WTC11 (cell line): ENCODE measurements around the gene STARD8.

Experiments
- CBFB ChIP-seq: sonication (generic); formaldehyde crosslinking; IDR thresholded peaks from 2 replicates; pipeline ENCODE4 v1.8.1; 2022; ENCODE audit warnings: mild to moderate bottlenecking, low read depth, missing genetic modification reagents
- CTCF ChIP-seq: fragments of 200-600 bp; IDR thresholded peaks from 2 replicates; pipeline ENCODE4 v1.8.0; 2022; ENCODE audit warnings: antibody characterized with exemption
- E2F4 ChIP-seq: sonication (generic); formaldehyde crosslinking; IDR thresholded peaks from 2 replicates; pipeline ENCODE4 v1.8.1; 2022; ENCODE audit warnings: low read depth, mild to moderate bottlenecking, moderate library complexity, missing genetic modification reagents, borderline replicate concordance
- ELF4 ChIP-seq: sonication (generic); formaldehyde crosslinking; IDR thresholded peaks from 2 replicates; pipeline ENCODE4 v1.8.1; 2022; ENCODE audit warnings: low read depth, mild to moderate bottlenecking, moderate library complexity, missing genetic modification reagents
- MAX ChIP-seq: sonication (generic); formaldehyde crosslinking; IDR thresholded peaks from 2 replicates; pipeline ENCODE4 v1.8.0; 2022; ENCODE audit warnings: mild to moderate bottlenecking, missing genetic modification reagents
- PRDM15 ChIP-seq: sonication (generic); formaldehyde crosslinking; IDR thresholded peaks from 2 replicates; pipeline ENCODE4 v1.8.0; 2022; ENCODE audit warnings: missing genetic modification reagents
- PRRX2 ChIP-seq: fragments of 250-450 bp; sonication (Bioruptor Pico); IDR thresholded peaks from 2 replicates; pipeline ENCODE4 v1.8.0; 2021; ENCODE audit warnings: mild to moderate bottlenecking
- TCF7 ChIP-seq: sonication (generic); formaldehyde crosslinking; IDR thresholded peaks from 2 replicates; pipeline ENCODE4 v1.8.0; 2022; ENCODE audit warnings: mild to moderate bottlenecking, low read depth, missing genetic modification reagents, moderate library complexity
- TP53 ChIP-seq: sonication (generic); formaldehyde crosslinking; IDR thresholded peaks from 2 replicates; pipeline ENCODE4 v1.8.1; 2023; ENCODE audit warnings: mild to moderate bottlenecking, missing genetic modification reagents
- USF2 ChIP-seq: sonication (generic); formaldehyde crosslinking; IDR thresholded peaks from 2 replicates; pipeline ENCODE4 v1.8.1; 2023; ENCODE audit warnings: mild to moderate bottlenecking, missing genetic modification reagents, moderate library complexity
- ZNF317 ChIP-seq: sonication (generic); formaldehyde crosslinking; IDR thresholded peaks from 2 replicates; pipeline ENCODE4 v1.8.1; 2023; ENCODE audit warnings: low read depth, mild to moderate bottlenecking, moderate library complexity, missing genetic modification reagents, borderline replicate concordance
- ZNF512 ChIP-seq: sonication (generic); formaldehyde crosslinking; IDR thresholded peaks from 2 replicates; pipeline ENCODE4 v1.8.1; 2022; ENCODE audit warnings: missing genetic modification reagents, borderline replicate concordance
- ZNF671 ChIP-seq: fragments of 250-450 bp; sonication (Bioruptor Pico); IDR thresholded peaks from 2 replicates; pipeline ENCODE4 v1.8.0; 2021; ENCODE audit warnings: mild to moderate bottlenecking

- no peak for TF ChIP-seq CTCF
- no peak for TF ChIP-seq PRDM15
- TF ChIP-seq USF2 (CRISPR knock-in tag), result no peak
- TF ChIP-seq ZNF671 (CRISPR knock-in tag), result no peak
- TF ChIP-seq TP53 (CRISPR knock-in tag), result no peak
- no peak for TF ChIP-seq ZNF317
- no peak for TF ChIP-seq TCF7 (CRISPR knock-in tag)
- TF ChIP-seq CBFB, result no peak
- no peak for TF ChIP-seq ELF4 (CRISPR knock-in tag)
- TF ChIP-seq ZNF512 (CRISPR knock-in tag), result no peak
- no peak for TF ChIP-seq E2F4
- no peak for TF ChIP-seq PRRX2 (CRISPR knock-in tag)
- no peak for TF ChIP-seq MAX (CRISPR knock-in tag)
Observed at GRCh38 chrX:68683580-68683979, 36.1 kb downstream of the STARD8 start.
